GM10847 (cell line): ENCODE data around the gene PPP2R5E.

Experiments used
- POLR2A ChIP-seq: IDR thresholded peaks from 2 replicates; pipeline ENCODE4 v1.6.1; 2011; ENCODE audit not compliant: insufficient read length; ENCODE audit errors: extremely low read depth

The PPP2R5E gene

GRCh38 chr14:63535918-63536317, 7.3 kb downstream of the PPP2R5E start:
- TF ChIP-seq POLR2A, result no peak

DNA sequence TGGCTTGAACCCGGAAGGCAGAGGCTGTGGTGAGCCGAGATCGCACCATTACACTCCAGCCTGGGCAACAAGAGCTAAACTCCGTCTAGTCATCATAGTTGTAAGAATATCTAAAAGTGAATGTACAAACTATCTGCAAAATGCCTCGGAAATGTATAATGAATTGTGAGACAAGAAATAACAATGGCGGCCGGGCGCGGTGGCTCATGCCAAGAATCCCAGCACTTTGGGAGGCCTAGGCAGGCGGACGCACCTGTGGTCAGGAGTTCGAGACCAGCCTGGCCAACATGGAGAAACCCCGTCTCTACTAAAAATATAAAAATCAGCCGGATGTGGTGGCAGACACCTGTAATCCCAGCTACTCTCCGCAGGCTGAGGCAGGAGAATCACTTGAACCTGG, 9.7 kb downstream of the PPP2R5E start:
- TF ChIP-seq POLR2A, result no peak

DNA sequence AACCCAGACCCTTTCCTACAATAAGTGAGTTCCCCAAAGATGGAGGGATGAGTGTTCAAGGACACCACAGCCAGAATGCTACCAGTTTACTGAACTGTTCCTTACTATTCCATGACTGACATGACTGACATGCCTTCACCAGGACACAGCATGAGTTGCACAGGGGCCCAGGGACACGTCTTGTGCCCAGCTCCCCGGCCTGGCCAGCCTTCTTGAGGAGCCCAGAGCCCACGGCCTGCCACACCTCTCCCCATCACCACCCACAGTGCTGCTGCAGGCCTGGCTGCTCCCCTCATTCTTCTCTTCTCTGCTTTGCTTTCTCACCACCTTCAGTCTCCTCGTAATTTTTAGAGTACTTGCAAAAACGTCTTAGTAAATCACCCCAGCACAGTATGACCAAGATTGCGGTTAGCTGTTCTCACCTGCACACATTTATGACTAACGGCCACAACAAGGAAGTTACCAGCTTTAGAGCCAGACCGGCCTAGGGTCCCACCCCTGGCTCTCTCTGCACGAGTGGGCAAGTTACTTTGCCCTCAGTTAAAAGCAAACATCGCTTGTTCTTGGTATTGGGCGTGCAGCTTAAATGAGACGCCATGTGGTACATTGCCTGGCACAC, 18.5 kb downstream of the PPP2R5E start:
- TF ChIP-seq POLR2A, result no peak

- no peak for TF ChIP-seq POLR2A
These were observed 19.3 kb downstream of the PPP2R5E start for GRCh38 chr14:63523735-63524426.

DNA sequence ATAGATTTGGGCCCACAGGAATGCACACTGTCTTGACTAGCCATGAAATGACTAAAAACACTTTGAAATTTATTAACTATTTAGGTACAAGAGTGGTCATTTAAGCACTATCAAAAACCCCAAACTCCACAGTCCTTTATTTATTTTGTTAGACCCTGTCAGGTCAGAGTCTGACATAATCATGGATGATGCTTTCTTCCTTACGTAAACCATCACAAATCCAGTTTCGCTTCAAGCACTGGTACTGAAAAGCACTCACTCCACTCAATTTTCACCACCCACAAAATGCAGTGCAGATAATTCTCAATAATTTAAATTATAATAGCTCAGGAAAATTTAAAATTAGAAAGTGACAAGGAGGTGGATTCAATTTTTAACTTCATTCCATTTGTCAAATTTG, 25.8 kb downstream of the PPP2R5E start:
- no peak for TF ChIP-seq POLR2A

- TF ChIP-seq POLR2A, result no peak
These were observed 27.9 kb downstream of the PPP2R5E start for GRCh38 chr14:63515240-63515639.

- no peak for TF ChIP-seq POLR2A
These were observed 29.4 kb downstream of the PPP2R5E start for GRCh38 chr14:63513756-63514155.

- no peak for TF ChIP-seq POLR2A
These were observed 30.3 kb downstream of the PPP2R5E start for GRCh38 chr14:63512861-63513260.

- TF ChIP-seq POLR2A, result no peak
These were observed 32.6 kb downstream of the PPP2R5E start for GRCh38 chr14:63510538-63510937.

DNA sequence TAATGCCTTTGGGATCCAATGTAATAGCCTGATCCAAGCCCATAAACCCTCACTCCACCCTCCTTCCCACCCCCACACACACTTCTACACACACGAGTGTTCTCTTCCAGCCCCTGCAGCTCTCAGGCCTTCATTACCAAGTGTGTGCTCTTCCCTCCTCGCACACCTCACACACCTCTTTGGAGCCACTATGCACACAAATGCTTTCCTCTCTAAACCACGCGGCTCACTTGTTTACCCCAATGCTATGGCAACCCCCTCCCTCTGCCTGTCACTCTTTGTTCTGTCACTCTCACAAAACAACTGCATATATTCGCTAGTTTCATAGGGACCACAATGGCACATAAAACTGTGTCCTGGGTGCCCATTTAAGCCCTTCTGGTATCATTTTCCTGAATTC, 35.1 kb downstream of the PPP2R5E start:
- TF ChIP-seq POLR2A, result no peak

DNA sequence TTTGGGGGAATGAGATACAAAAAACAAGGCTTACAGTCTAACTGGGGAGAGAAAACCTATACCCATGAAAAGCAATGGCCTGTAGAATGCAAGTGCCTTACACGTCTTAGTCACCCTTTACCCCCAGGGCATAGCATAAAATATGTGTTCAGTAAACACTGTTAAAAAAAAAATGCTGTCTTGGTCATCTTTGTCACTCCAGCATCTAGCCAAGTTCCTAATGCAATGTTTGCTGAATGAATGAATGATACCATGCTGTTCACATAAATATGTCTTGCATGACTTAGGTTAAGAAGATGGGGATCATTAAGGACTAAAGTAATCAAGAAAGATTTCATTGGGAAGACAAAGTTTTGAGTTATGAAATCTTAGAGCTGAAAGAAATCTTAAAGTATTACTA, 38.5 kb downstream of the PPP2R5E start:
- TF ChIP-seq POLR2A, result no peak

GRCh38 chr14:63501429-63501828, 41.7 kb downstream of the PPP2R5E start:
- no peak for TF ChIP-seq POLR2A

DNA sequence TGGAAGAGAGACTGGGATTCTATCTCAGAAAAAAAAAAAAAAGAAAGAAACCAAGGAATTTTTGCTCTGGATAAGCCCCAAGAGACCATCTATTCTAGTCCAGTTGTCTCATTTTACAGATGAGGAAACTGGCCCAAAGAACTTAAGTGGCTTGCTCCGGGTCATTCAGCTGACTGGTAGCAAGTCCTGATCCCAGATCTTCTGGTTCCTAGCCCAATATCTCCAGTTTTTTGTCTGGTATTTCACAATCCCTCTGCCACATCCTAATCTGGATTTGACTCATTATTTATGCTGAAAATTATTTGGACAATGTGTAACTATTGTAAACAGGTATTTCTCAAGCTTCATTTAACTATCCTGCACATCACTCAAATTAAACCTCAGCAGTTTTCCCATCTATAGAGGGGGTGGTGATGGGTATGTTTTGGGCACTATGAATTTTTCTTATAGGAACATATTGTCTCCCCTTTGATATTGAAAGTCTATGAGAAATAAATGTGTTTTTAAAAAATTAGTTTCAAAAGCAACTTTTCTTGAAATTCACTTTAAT, 43.4 kb downstream of the PPP2R5E start:
- no peak for TF ChIP-seq POLR2A

GRCh38 chr14:63496837-63497400, 46.3 kb downstream of the PPP2R5E start:
- no peak for TF ChIP-seq POLR2A

DNA sequence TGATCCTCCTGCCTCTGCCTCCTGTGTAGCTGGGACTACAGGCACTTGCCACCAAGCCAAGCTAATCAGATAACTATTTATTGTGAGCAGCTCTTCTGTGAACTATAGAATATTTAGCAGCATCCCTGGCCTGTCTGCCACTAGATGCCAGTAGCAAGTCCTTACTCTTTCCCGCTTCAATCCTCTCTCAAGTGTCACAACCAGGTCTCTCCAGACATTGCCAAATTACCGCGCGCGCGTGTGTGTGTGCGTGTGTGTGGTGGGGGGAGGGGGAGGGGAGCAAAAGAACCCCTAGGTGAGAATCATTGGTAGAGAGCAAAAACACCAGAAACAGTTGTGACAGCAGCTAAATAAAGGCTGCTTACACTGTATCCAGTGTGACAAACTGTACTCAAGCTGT, 49.9 kb downstream of the PPP2R5E start:
- no peak for TF ChIP-seq POLR2A

DNA sequence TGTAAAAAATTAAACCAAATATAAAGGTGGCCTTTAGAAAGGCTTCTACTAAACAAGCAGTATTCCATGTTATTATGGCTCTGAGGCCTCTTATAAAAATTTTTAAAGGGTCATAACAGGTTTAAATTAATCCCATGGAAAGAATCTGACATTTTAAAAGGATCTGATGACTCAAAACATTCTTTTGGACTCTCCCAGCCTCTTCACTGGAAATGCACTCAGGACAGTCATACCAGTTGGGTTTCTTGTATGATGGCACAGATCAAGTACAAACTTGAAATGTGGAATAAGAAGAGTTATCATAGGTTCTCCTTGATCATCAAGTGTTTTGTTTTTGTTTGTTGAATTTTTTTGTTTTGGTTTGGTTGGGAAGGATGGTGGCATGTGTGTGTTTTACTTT, 50.8 kb downstream of the PPP2R5E start:
- TF ChIP-seq POLR2A, result no peak

- TF ChIP-seq POLR2A, result no peak
These were observed 55.5 kb downstream of the PPP2R5E start for GRCh38 chr14:63487724-63488123.

DNA sequence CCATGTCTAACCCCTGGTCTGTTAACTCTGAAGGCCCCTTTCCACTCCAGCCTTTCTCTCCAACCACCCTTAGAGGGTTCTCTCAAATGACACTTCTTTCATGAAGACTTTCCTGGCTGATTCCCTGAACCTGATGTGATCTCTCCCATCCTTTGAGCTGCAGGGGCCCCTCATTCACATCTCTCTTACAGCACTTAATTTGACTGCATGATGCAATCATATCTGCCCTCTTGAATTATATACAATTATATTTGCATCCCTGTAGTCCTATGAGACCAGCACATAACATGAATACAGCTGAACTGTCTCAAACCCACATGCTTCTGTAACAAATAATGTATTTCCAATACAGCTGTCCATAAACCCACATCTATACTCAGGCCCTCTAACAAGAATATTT, 56.4 kb downstream of the PPP2R5E start:
- no peak for TF ChIP-seq POLR2A
